GM21619 (cell line): Measurements from ENCODE around the gene FIBIN.

Experiments used
- ATAC-seq: cut with Tn5 transposase; IDR thresholded peaks from one replicate; pipeline ENCODE4 v1.9.1; 2021; ENCODE audit not compliant: unreplicated experiment

FIBIN gene

DNA sequence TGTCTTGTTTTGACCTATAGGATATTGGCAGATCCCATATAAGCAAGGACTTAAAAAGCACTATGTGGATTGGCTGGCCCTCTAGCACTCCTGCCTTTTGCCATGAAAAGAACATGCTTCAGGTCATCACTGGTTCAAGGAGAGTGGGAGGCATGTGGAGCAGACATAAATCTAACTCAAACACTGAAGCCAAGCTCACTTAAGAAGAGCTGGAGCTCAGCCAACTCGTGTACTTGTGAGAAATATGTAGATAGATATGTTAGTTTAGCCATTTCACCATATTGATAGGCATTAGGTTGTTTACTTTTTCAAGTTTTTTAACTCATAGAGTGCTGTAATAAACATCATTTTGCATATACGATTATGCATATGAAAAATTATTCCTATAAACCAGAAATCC, 26.8 kb downstream of the FIBIN start:
- no peak for ATAC-seq

GRCh38 chr11:27022659-27023251, 28.8 kb downstream of the FIBIN start:
- no peak for ATAC-seq

GRCh38 chr11:27024865-27025264, 31.0 kb downstream of the FIBIN start:
- no peak for ATAC-seq

DNA sequence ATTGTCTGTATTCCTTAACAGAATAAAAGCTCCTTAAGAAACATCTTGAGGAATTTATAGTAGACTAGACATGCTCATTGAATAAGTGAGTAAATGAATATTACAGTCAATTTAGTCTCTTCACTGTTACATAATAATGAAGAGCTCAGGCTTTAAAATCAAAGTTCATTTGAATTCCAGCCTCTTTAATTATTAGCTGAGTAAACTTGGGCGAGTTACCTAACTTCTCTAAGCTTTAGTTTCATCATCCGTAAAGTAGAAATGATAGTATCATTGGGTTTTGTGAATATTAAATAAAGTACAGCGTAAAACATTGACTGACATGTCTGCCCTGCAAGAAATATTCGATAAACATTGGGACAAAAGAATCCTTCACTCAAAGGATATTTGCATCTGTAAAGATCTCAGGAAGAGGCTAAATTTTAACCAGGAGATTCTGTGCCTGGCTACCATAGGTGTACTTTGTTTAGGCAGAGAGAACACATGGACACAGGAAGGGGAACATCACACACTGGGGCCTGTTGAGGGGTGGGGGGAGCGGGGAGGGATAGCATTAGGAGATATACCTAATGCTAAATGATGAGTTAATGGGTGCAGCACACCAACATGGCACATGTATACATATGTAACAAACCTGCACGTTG, 31.5 kb downstream of the FIBIN start:
- no peak for ATAC-seq

- ATAC-seq = no peak
Observed at GRCh38 chr11:27025957-27026733, 32.2 kb downstream of the FIBIN start.

- ATAC-seq = no peak
Observed at GRCh38 chr11:27028561-27028965, 34.7 kb downstream of the FIBIN start.

DNA sequence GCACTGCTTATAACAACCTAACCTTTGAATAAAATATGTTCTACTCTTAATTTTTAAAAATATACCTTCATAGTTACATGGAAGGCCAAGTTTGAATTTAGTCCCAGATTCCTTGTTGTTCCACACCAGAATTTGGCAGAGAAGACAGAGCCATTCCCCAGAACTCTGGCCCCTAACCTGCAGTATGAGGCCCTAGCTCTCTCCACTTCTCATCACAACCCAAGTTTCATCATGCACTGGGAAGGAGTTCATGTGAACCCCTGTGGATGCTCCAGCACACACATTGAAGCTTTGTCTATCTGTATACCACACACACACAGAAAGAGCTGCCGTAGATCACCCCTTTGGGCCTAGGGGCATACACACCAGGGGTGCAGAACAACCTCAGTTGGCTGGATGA, 36.1 kb downstream of the FIBIN start:
- ATAC-seq = no peak

- ATAC-seq = no peak
Observed at GRCh38 chr11:27031754-27032153, 37.8 kb downstream of the FIBIN start.

DNA sequence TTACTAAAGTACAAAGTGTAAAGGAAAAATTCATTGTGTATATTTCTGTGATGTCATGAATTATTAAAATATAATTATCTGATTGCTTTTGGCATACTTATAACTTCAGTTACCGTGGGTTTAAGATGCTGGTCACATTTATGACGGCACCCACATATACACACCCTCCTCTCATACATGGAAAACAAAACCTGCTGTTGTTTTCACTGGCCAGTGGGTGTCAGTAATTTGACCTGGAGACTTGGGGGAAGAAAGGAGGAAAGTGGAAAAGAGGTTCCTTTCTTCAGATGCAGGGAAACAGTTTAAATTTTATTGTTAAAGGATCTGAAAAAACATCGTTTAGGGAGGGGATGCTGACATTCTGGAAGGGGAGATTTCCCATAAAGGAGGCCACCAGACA, 46.0 kb downstream of the FIBIN start:
- ATAC-seq = no peak

- no peak for ATAC-seq
Observed at GRCh38 chr11:27040302-27041115, 46.6 kb downstream of the FIBIN start, which contains the start of gene BBOX1. Gene BBOX1 (plus strand): TSS chr11:27040815. CDS start chr11:27055431, 14,616 bp downstream.

DNA sequence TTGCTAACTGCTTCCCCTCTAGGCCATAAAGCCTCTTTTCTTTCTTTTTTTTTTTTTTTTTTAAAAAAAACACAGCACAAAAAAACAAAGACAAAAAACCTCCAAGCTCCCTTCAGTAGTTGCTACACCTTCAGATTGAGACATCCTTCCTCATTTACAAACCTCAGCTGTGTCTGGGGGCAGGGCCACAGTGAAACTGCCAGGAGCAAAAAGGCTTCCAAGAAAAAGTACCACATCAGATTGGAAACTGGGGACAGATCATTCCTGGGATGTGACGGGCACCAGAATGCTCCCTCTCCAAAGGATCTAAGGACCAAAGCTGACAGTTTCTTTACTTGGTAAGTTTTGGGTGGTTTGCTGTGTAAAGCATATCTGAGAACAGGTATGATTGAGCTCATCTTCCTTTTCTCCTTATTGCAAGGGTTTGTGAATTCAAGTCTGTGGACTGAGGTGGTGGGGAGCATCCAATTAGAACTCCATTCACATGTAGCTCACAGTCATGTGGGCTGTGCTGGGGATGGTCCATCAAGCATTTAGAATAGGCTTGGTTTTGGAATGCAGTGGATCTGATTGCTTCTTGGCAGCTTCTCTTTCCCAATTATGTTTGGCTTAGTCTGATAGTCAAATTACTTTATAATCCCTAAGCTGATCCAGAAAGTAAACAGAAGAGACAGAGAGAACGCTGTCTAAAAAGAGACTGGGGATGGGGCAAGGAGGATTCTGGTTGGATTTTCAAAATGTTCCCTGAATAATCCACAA, 47.4 kb downstream of the FIBIN start:
- no peak for ATAC-seq
